Stimulated activated CD8-positive, alpha-beta memory T cell treated with anti-CD3 and anti-CD28 coated beads, Interleukin-4, amount 100 ng/mL, for 48 hours (primary cell): Measurements from ENCODE around the gene OGN.

ENCODE experiments used
- DNase-seq: peaks from one replicate; pipeline ENCODE4 v3.0.0-alpha.2; 2020

Gene OGN

GRCh38 chr9:92342825-92343488 is 61.4 kb downstream of the OGN start:
- DNase-seq = no peak

GRCh38 chr9:92341578-92341977 is 62.8 kb downstream of the OGN start:
- no peak for DNase-seq

GRCh38 chr9:92333282-92333634 is 71.1 kb downstream of the OGN start:
- no peak for DNase-seq
